ENCODE data around the gene ZBTB20. TPM values are rescaled to one million over a fixed set of nuclear protein-coding genes. Genes with fewer than 3 reads are reported as not detected.

Gene ZBTB20
- total RNA-seq, 1 experiment from 2014 or later, result 1.6 TPM

DNA sequence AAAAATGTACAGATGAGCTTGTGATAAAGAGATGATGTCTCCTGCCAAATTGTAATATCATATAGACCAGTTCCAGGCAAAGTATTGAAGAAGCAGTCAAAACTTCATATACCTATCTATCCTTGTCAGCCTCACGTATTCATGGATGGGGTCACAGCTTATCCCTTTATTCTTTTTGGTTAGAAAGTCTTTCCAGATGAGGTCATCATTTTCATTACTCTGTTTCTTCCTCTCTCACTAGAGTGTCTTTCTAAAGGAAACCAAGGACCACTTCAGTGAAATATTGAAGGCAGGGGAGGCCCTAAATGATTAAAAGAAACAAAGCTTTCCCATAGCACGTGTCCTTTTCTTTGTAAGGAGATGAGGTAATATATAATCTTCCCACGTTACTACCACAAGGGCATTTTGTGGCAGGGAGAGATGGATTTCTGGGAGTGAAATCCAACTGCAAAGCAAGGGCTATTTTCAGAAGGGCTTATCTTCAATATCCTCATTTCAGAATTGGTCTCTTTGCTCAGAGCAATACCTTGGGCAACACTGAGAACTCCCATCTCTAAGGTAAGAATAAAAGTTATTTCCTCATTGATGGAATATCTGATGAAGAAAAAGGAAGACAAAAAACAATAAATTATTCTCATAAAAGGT lies 593.0 kb downstream of the ZBTB20 start:
- H3K36me3 ChIP-seq (ENCODE audit: insufficient read depth, low read length), result no peaks in the 10 kb centered on the region
- DNase-seq, result no peak
- no peaks in the 10 kb centered on the region for H3K9me3 ChIP-seq (ENCODE audit: low read length)
- no peaks in the 10 kb centered on the region for H3K27me3 ChIP-seq (ENCODE audit: low read length)
- H4K20me1 ChIP-seq (ENCODE audit: insufficient read depth, low read depth, low read length), result no peaks in the 10 kb centered on the region
- no peaks in the 10 kb centered on the region for H3K79me2 ChIP-seq (ENCODE audit: low read length)
- H3K9me2 ChIP-seq (replicated peaks; ENCODE audit: insufficient read depth, low read length), result no peaks in the 10 kb centered on the region
- no peak overlapping the region for H3K4me3 ChIP-seq (ENCODE audit: low read length)
- no peak overlapping the region for H3K27ac ChIP-seq (ENCODE audit: low read length)
- H3K4me2 ChIP-seq (ENCODE audit: low read depth, low read length, poor library complexity, severe bottlenecking), result no peak overlapping the region
- no peak overlapping the region for H2AFZ ChIP-seq (ENCODE audit: low read length)
- H3K9ac ChIP-seq (ENCODE audit: low read length), result no peak overlapping the region
- no peaks in the 10 kb centered on the region for H3K4me1 ChIP-seq (ENCODE audit: low read length)

DNA sequence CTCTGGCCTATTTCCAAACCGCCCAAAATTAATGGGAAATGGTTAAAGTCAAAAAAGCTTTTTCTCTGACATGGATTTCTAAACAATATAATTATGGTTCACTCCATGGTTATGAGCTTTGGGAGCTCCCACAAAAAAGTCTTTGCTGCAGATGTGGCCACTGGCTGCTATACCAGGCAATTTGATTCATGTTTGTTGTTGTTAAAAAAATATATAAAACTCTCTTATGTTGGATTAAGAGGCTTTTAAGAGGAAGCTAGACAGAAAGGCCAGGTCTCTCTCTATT lies 594.6 kb downstream of the ZBTB20 start:
- H3K79me2 ChIP-seq (ENCODE audit: low read length), result no peaks in the 10 kb centered on the region
- H3K4me2 ChIP-seq (ENCODE audit: low read depth, low read length, poor library complexity, severe bottlenecking), result no peak overlapping the region

DNA sequence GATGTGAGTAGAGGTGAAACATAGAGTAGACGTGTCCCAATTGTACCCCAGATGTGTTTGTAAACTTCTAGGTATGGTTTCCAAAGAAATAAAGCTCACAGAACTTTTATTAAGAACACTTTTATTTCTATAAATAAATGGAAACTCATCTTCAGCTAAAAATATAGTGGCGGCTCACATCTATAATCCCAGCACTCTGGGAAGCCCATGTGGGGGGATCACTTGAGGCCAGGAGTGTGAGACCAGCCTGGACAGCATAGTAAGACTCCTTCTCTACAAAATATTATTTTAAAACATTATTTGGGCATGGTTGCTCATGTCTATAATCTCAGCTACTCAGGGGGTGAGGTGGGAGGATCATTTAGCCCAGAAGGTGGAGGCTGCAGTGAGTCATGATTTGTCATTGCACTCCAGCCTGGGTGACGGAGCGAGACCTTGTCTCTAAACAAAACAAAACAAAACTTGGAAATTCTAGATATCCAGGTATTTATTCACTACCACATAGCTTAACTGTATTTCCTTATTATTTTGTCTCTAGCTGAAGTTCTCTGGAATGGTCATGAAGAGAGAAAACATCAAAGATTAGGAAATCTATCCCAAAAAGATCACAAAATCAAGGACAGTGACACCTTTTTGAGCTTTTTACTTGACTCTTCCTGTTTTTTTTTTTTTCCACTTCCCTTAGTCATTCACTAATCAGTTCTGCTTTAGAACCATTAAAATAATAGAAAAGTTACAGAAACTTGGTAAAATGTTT lies 595.1 kb downstream of the ZBTB20 start:
- Histone ChIP-seq H3K4me2 (ENCODE audit: low read depth, low read length, poor library complexity, severe bottlenecking) (no peak overlapping the region), H4K20me1 (ENCODE audit: insufficient read depth, low read depth, low read length) (no peaks in the 10 kb centered on the region), H3K9me3 (ENCODE audit: low read length) (no peaks in the 10 kb centered on the region), H3K36me3 (ENCODE audit: insufficient read depth, low read length) (no peaks in the 10 kb centered on the region), H2AFZ (ENCODE audit: low read length) (no peak overlapping the region), H3K4me1 (ENCODE audit: low read length) (no peaks in the 10 kb centered on the region), H3K27ac (ENCODE audit: low read length) (no peak overlapping the region), H3K27me3 (ENCODE audit: low read length) (no peaks in the 10 kb centered on the region), H3K79me2 (ENCODE audit: low read length) (no peaks in the 10 kb centered on the region), H3K9ac (ENCODE audit: low read length) (no peak overlapping the region), H3K9me2 (replicated peaks; ENCODE audit: insufficient read depth, low read length) (no peaks in the 10 kb centered on the region), H3K4me3 (ENCODE audit: low read length) (no peak overlapping the region)
- DNase-seq, result no peak

More for the DNA sequence above, 594.6 kb downstream of the ZBTB20 start:
- no peaks in the 10 kb centered on the region for H3K9me3 ChIP-seq (ENCODE audit: low read length)
- no peaks in the 10 kb centered on the region for H3K9me2 ChIP-seq (replicated peaks; ENCODE audit: insufficient read depth, low read length)
- H4K20me1 ChIP-seq (ENCODE audit: insufficient read depth, low read depth, low read length), result no peaks in the 10 kb centered on the region
- H3K27me3 ChIP-seq (ENCODE audit: low read length), result no peaks in the 10 kb centered on the region
- no peak overlapping the region for H2AFZ ChIP-seq (ENCODE audit: low read length)
- DNase-seq, result no peak
- no peaks in the 10 kb centered on the region for H3K36me3 ChIP-seq (ENCODE audit: insufficient read depth, low read length)
- no peak overlapping the region for H3K4me3 ChIP-seq (ENCODE audit: low read length)
- no peak overlapping the region for H3K9ac ChIP-seq (ENCODE audit: low read length)
- H3K27ac ChIP-seq (ENCODE audit: low read length), result no peak overlapping the region
- no peaks in the 10 kb centered on the region for H3K4me1 ChIP-seq (ENCODE audit: low read length)

DNA sequence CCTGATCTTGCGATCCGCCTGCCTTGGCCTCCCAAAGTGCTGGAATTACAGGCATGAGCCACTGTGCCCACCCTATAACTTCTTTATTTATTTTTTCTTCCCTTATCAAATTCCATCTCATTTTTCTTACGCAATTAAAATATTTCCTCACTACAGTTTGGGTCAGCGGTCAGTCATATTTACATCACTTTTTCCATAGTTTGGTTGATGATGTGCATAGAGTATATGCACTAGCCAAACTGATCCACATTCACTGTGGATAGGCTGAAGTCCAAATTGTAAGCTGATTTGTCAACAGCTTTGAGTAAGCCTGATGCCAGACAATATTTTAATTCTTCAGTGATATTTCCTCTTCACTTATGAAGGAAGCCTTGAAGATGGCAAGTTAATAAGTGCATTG lies 596.9 kb downstream of the ZBTB20 start:
- Histone ChIP-seq H3K79me2 (ENCODE audit: low read length) (no peaks in the 10 kb centered on the region), H3K36me3 (ENCODE audit: insufficient read depth, low read length) (no peaks in the 10 kb centered on the region), H4K20me1 (ENCODE audit: insufficient read depth, low read depth, low read length) (no peaks in the 10 kb centered on the region), H3K4me1 (ENCODE audit: low read length) (no peaks in the 10 kb centered on the region), H3K9me3 (ENCODE audit: low read length) (no peaks in the 10 kb centered on the region), H3K9me2 (replicated peaks; ENCODE audit: insufficient read depth, low read length) (no peaks in the 10 kb centered on the region), H3K4me3 (ENCODE audit: low read length) (no peak overlapping the region), H3K4me2 (ENCODE audit: low read depth, low read length, poor library complexity, severe bottlenecking) (no peak overlapping the region), H2AFZ (ENCODE audit: low read length) (no peak overlapping the region), H3K27me3 (ENCODE audit: low read length) (no peaks in the 10 kb centered on the region), H3K9ac (ENCODE audit: low read length) (no peak overlapping the region), H3K27ac (ENCODE audit: low read length) (no peak overlapping the region)
- DNase-seq, result no peak

DNA sequence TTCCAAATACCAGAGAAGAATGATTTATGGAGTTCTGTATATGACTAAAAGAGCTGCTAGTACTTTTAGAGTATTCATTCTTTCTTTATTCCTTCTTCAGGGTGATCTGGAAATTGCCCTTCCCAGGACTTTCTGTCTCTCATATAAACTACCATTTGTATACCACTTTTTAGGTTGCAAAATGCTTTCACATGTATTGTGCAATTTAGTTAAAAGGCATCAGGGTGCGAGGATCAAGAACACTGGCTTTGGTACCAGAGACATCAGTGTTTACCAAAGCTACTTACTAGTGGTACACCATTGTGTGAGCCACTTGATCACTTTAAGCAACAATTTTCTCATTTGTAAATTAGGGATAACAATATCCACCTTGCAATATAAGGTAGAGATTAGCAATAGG lies 601.9 kb downstream of the ZBTB20 start:
- Histone ChIP-seq H3K79me2 (ENCODE audit: low read length) (no peaks in the 10 kb centered on the region), H3K36me3 (ENCODE audit: insufficient read depth, low read length) (no peaks in the 10 kb centered on the region), H3K4me2 (ENCODE audit: low read depth, low read length, poor library complexity, severe bottlenecking) (no peak overlapping the region), H3K9me2 (replicated peaks; ENCODE audit: insufficient read depth, low read length) (no peaks in the 10 kb centered on the region), H2AFZ (ENCODE audit: low read length) (no peak overlapping the region), H3K27me3 (ENCODE audit: low read length) (no peaks in the 10 kb centered on the region), H4K20me1 (ENCODE audit: insufficient read depth, low read depth, low read length) (no peaks in the 10 kb centered on the region), H3K4me1 (ENCODE audit: low read length) (no peaks in the 10 kb centered on the region), H3K27ac (ENCODE audit: low read length) (no peak overlapping the region), H3K4me3 (ENCODE audit: low read length) (no peak overlapping the region), H3K9me3 (ENCODE audit: low read length) (no peaks in the 10 kb centered on the region), H3K9ac (ENCODE audit: low read length) (no peak overlapping the region)
- DNase-seq, result no peak

DNA sequence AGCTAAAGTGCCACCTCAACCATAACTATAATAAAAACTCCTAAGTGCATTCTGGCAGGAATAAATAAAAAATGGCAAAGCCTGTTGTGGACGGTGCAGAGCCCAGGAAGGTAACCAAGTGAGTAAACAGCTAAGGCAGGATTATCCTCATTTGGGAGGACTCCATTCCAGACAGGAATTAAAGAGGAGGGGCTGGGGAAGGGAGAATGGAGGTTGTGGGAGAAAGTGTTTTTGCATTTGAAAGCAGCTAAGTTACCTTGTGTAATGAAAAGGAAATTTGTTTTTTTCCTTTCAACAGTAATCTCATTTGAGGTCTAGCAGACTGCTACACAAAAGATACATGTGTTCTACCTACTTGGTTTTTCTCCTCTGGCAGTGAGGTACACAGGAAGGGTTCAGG lies 604.7 kb downstream of the ZBTB20 start:
- no peak overlapping the region for H2AFZ ChIP-seq (ENCODE audit: low read length)
- no peak overlapping the region for H3K4me2 ChIP-seq (ENCODE audit: low read depth, low read length, poor library complexity, severe bottlenecking)
- no peaks in the 10 kb centered on the region for H3K9me3 ChIP-seq (ENCODE audit: low read length)
- no peaks in the 10 kb centered on the region for H4K20me1 ChIP-seq (ENCODE audit: insufficient read depth, low read depth, low read length)
- no peak overlapping the region for H3K4me3 ChIP-seq (ENCODE audit: low read length)
- no peaks in the 10 kb centered on the region for H3K79me2 ChIP-seq (ENCODE audit: low read length)
- no peaks in the 10 kb centered on the region for H3K4me1 ChIP-seq (ENCODE audit: low read length)
- no peak overlapping the region for H3K27ac ChIP-seq (ENCODE audit: low read length)
- DNase-seq, result no peak
- no peaks in the 10 kb centered on the region for H3K27me3 ChIP-seq (ENCODE audit: low read length)
- H3K36me3 ChIP-seq (ENCODE audit: insufficient read depth, low read length), result no peaks in the 10 kb centered on the region
- no peaks in the 10 kb centered on the region for H3K9me2 ChIP-seq (replicated peaks; ENCODE audit: insufficient read depth, low read length)
- H3K9ac ChIP-seq (ENCODE audit: low read length), result no peak overlapping the region

DNA sequence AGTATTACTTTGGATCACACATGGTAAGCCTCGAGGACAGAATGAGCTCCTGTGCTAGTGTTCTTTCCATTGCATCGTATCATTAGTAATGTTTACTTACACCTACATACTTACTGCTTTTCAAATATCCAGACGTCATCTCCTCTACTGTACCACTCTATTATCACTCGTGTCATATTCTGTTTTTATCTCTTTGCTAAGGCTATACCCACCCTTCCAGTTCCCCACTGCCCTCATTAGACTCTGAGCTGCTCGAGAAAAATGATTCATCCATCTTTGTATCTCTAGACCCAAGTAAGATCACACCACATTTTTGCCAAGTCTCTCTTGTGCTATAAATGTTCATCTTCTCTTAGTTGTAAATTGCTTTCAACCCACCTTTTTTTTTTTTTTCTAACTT lies 607.6 kb downstream of the ZBTB20 start:
- Histone ChIP-seq H4K20me1 (ENCODE audit: insufficient read depth, low read depth, low read length) (no peaks in the 10 kb centered on the region), H3K79me2 (ENCODE audit: low read length) (no peaks in the 10 kb centered on the region), H3K9me3 (ENCODE audit: low read length) (no peaks in the 10 kb centered on the region), H2AFZ (ENCODE audit: low read length) (no peak overlapping the region), H3K9me2 (replicated peaks; ENCODE audit: insufficient read depth, low read length) (no peaks in the 10 kb centered on the region), H3K4me3 (ENCODE audit: low read length) (no peak overlapping the region), H3K36me3 (ENCODE audit: insufficient read depth, low read length) (no peaks in the 10 kb centered on the region), H3K27ac (ENCODE audit: low read length) (no peak overlapping the region), H3K4me1 (ENCODE audit: low read length) (no peaks in the 10 kb centered on the region), H3K27me3 (ENCODE audit: low read length) (no peaks in the 10 kb centered on the region), H3K4me2 (ENCODE audit: low read depth, low read length, poor library complexity, severe bottlenecking) (no peak overlapping the region), H3K9ac (ENCODE audit: low read length) (no peak overlapping the region)
- DNase-seq, result no peak

DNA sequence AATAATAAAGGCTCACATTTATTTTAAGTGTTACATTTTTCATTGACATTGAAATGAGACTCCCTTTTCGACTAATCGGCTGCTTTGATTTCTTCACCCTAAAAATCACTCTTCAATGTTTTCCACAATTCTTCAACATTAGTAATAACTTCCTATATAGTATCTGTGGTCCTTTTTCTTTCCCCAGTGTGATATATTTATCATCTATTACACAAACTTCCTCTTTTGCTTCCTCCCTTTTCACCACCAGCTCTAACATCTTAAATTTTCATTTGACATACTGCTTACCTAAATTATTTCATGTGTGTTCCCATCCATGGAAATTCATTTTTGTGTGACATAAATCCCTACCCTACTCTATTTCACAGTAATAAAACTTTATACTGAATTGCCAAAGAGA lies 608.9 kb downstream of the ZBTB20 start:
- no peaks in the 10 kb centered on the region for H3K9me3 ChIP-seq (ENCODE audit: low read length)
- no peaks in the 10 kb centered on the region for H3K27me3 ChIP-seq (ENCODE audit: low read length)
- H3K4me1 ChIP-seq (ENCODE audit: low read length), result no peaks in the 10 kb centered on the region
- no peaks in the 10 kb centered on the region for H3K36me3 ChIP-seq (ENCODE audit: insufficient read depth, low read length)
- no peak overlapping the region for H3K27ac ChIP-seq (ENCODE audit: low read length)
- H2AFZ ChIP-seq (ENCODE audit: low read length), result no peak overlapping the region
- no peaks in the 10 kb centered on the region for H3K9me2 ChIP-seq (replicated peaks; ENCODE audit: insufficient read depth, low read length)
- H3K79me2 ChIP-seq (ENCODE audit: low read length), result no peaks in the 10 kb centered on the region
- H4K20me1 ChIP-seq (ENCODE audit: insufficient read depth, low read depth, low read length), result no peaks in the 10 kb centered on the region
- DNase-seq, result no peak
- no peak overlapping the region for H3K4me3 ChIP-seq (ENCODE audit: low read length)
- H3K9ac ChIP-seq (ENCODE audit: low read length), result no peak overlapping the region
- H3K4me2 ChIP-seq (ENCODE audit: low read depth, low read length, poor library complexity, severe bottlenecking), result no peak overlapping the region

Data from Karpas-422 (cell line).